Spleen (tissue), 11 donors: ENCODE results near the gene FYN. TPM values are rescaled to one million over a fixed set of nuclear protein-coding genes. Genes with fewer than 3 reads are reported as not detected.

Experiments used
- DNase-seq: peaks from one replicate; pipeline ENCODE4 v3.0.0-alpha.2; 2020
- H3K27ac ChIP-seq, 8 donors: fragments of 200-600 bp; sonication (generic) in 7 of 8; 1 replicate in 4 of 8; 2 replicates in 4 of 8; pipeline versions ENCODE4 v1.5.0 to v1.8.0; 2016 to 2021; ENCODE audit warnings: inconsistent platforms in 4 of 8, mild to moderate bottlenecking in 4 of 8, moderate library complexity in 1 of 8
- H3K27me3 ChIP-seq, 7 donors: fragments of 200-600 bp; sonication (generic) in 6 of 7; replicated peaks in 1 of 7; 1 replicate in 4 of 7; 2 replicates in 3 of 7; pipeline versions ENCODE4 v1.5.0 to v1.8.0; 2016 to 2021; ENCODE audit warnings: inconsistent platforms in 3 of 7, mild to moderate bottlenecking in 1 of 7
- H3K36me3 ChIP-seq, 6 donors: fragments of 200-600 bp; sonication (generic) in 5 of 6; 1 replicate in 4 of 6; 2 replicates in 2 of 6; pipeline versions ENCODE4 v1.5.0 to v1.8.0; 2016 to 2021; ENCODE audit warnings: inconsistent platforms in 2 of 6
- H3K4me1 ChIP-seq, 6 donors: fragments of 200-600 bp; sonication (generic) in 5 of 6; 1 replicate in 3 of 6; 2 replicates in 3 of 6; pipeline versions ENCODE4 v1.5.0 to v1.8.0; 2016 to 2021; ENCODE audit warnings: inconsistent platforms in 3 of 6
- H3K4me3 ChIP-seq, 8 donors: fragments of 200-600 bp; sonication (generic) in 7 of 8; 1 replicate in 4 of 8; 2 replicates in 4 of 8; pipeline versions ENCODE4 v1.5.0 to v1.8.0; 2016 to 2021; ENCODE audit warnings: inconsistent platforms in 4 of 8, mild to moderate bottlenecking in 4 of 8, moderate library complexity in 2 of 8
- H3K9me3 ChIP-seq, 8 donors: fragments of 200-600 bp; sonication (generic) in 7 of 8; 1 replicate in 4 of 8; 2 replicates in 4 of 8; pipeline versions ENCODE4 v1.5.0 to v1.8.0; 2016 to 2021; ENCODE audit warnings: inconsistent platforms in 4 of 8
- CTCF ChIP-seq, 11 experiments: fragments of 200-600 bp in 7 of 11; fragments of 450-650 bp in 4 of 11; sonication (generic) in 4 of 11; IDR thresholded peaks in 8 of 11; conservative IDR thresholded peaks in 3 of 11; 1 replicate in 7 of 11; 2 replicates in 4 of 11; pipeline versions ENCODE4 v1.4.0 to v1.8.0; 2016 to 2021; ENCODE audit warnings: antibody characterized with exemption in 11 of 11, inconsistent platforms in 4 of 11, mild to moderate bottlenecking in 1 of 11
- POLR2A ChIP-seq, 3 donors: fragments of 450-650 bp; IDR thresholded peaks; one replicate each; pipeline ENCODE4 v1.5.1; 2017; ENCODE audit warnings: antibody characterized with exemption in 3 of 3, mild to moderate bottlenecking in 1 of 3
- POLR2AphosphoS5 ChIP-seq, 3 donors: sonication (generic); formaldehyde crosslinking; IDR thresholded peaks; one replicate each; pipeline ENCODE4 v1.5.1; 2017; ENCODE audit warnings: antibody characterized with exemption in 3 of 3
- WGBS, 5 donors: extraction: QIAGEN DNeasy Blood & Tissue Kit in 3 of 5; methylation state at CpG; one replicate each; pipeline versions ENCODE4 v1.1.5 to v1.1.7; 2013 to 2018; 5-methylcytosine and 5-hydroxymethylcytosine counted together
- intact Hi-C: fragments of 100-400 bp; cut with DNase I; formaldehyde crosslinking; loops from one replicate; pipeline ENCODE4 v1.15.0; 2023; ENCODE audit warnings: low total_unique reads
- polyA plus RNA-seq, 3 donors: library from polyadenylated mRNA; stranded (reverse); fragments of 200-250 nt; gene quantifications; one replicate each; pipeline ENCODE4 v1.2.1, GENCODE V29; 2013
- total RNA-seq, 7 donors: library from RNA; depleted of rRNA in 3 of 7; stranded (reverse); fragments of >200 nt in 3 of 7; fragmentation: NEBNext Ultra II Directional in 4 of 7; extraction: Animal tissue kit (Norgen Biotek cat#: 25700) in 4 of 7; gene quantifications; one replicate each; pipeline versions ENCODE4 v1.1.0 to v1.2.1, GENCODE V29; 2016 to 2021
- donor health status: healthy with polysubstance abuse.
- donor health status: DM: no; HTN: no; CAD: no; lungs with moderate emphysema.
- donor health status: DM: no; HTN: no; CAD: no.
- donor health status: Bipolar disorder and iron deficiency.
- donor health status: healthy.
- donor health status: DM: no; HTN: no; CAD: no.
- donor health status: DM: yes; HTN: yes; CAD: no.

The FYN gene
- total and polyA plus RNA-seq, 10 donors = 56.6 to 409 (median 205) TPM

DNA sequence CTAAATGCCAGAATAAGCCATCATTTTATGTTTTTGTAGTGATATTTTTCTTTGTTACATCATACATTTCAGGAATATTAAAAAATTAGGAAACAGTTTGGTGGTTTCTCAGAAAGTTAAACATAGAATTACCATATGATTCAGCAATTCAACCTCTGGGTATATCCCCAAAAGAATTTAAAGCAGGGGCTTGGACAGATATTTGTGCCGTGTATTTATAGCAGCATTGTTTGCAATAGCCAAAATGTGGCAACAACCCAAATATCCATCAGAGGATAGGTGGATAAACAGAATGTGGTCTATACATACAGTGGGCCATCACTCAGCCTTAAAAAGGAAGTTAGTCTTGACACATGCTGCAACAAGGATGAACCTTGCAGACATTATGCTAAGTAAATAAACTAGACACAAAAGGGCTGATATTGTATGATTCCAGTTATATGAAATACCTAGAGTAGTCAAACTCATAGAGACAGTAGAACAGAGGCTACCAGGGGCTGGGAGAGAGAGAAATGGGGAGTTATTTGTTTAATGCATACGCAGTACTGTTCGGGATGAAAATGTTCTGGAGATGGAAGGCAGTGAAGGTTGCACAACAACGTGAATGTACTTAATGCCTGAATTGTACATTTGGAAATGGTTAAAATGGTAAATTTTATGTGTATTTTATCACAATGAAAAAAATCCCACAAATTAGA lies 248.7 kb downstream of the FYN start:
- WGBS, 5 donors = 75 to 87% (median 78%) methylated on average over 4 of the region's 4 CpGs
- no peak for DNase-seq
- intact Hi-C loops = no loop called here

GRCh38 chr6:111623046-111623718 lies 250.1 kb downstream of the FYN start:
- Histone ChIP-seq H3K27ac (no peak overlapping the region), H3K27me3 (no peaks in the 10 kb centered on the region), H3K36me3 (no peaks in the 10 kb centered on the region), H3K4me3 (no peak overlapping the region), H3K9me3 (no peaks in the 10 kb centered on the region), H3K4me1 (no peaks in the 10 kb centered on the region)
- intact Hi-C loops = no loop called here
- no peak for DNase-seq
- TF ChIP-seq POLR2AphosphoS5 (IDR thresholded peaks at IDR 0.05) = no peak
- no peak for TF ChIP-seq CTCF (IDR thresholded peaks at IDR 0.05 in 8 of 11, conservative IDR thresholded peaks at IDR 0.05 in 3 of 11)
- no peak for TF ChIP-seq POLR2A (IDR thresholded peaks at IDR 0.05)
- 69 to 85% (median 83%) methylated on average over 5 to 9 of the region's 9 CpGs for WGBS, 5 donors

More for the DNA sequence above, 248.7 kb downstream of the FYN start:
- H3K27me3 ChIP-seq = no peaks in the 10 kb centered on the region
- no peak overlapping the region for H3K27ac ChIP-seq
- no peak overlapping the region for H3K4me3 ChIP-seq
- no peaks in the 10 kb centered on the region for H3K4me1 ChIP-seq
- TF ChIP-seq POLR2A (IDR thresholded peaks at IDR 0.05) = no peak
- TF ChIP-seq CTCF (IDR thresholded peaks at IDR 0.05 in 8 of 11, conservative IDR thresholded peaks at IDR 0.05 in 3 of 11) = no peak
- no peak for TF ChIP-seq POLR2AphosphoS5 (IDR thresholded peaks at IDR 0.05)
- H3K9me3 ChIP-seq = peaks cover 0 to 8% (median 7%) of the 10 kb centered on the region in 8 donors
- H3K36me3 ChIP-seq = no peaks in the 10 kb centered on the region

DNA sequence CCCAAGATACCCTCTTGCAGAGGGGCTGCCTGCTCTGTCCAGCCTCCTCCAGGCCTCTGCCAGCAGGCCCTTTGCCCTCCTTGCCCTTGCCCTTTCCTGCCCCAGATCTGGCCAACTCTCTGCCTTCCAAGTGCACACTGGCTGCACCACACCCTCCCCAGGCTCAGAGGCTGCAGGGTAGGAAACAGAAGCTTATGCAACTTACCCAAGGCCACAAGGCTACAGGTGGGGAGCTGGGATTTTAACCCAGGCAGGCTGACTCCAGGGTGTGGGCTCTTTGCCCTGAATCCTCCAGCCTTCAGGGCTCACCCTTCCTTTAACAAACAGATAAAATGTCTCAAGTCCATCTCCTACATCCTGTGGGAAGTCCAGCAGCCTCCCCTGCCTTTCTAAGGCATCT lies 253.1 kb downstream of the FYN start:
- H3K4me1 ChIP-seq = no peaks in the 10 kb centered on the region
- no peaks in the 10 kb centered on the region for H3K36me3 ChIP-seq
- intact Hi-C loops = no loop called here
- no peak for DNase-seq
- no peak overlapping the region for H3K4me3 ChIP-seq
- no peak for TF ChIP-seq POLR2A (IDR thresholded peaks at IDR 0.05)
- TF ChIP-seq CTCF (IDR thresholded peaks at IDR 0.05 in 8 of 11, conservative IDR thresholded peaks at IDR 0.05 in 3 of 11) = no peak
- TF ChIP-seq POLR2AphosphoS5 (IDR thresholded peaks at IDR 0.05) = no peak
- H3K27ac ChIP-seq = no peak overlapping the region
- H3K27me3 ChIP-seq = no peaks in the 10 kb centered on the region
- no peaks in the 10 kb centered on the region for H3K9me3 ChIP-seq

DNA sequence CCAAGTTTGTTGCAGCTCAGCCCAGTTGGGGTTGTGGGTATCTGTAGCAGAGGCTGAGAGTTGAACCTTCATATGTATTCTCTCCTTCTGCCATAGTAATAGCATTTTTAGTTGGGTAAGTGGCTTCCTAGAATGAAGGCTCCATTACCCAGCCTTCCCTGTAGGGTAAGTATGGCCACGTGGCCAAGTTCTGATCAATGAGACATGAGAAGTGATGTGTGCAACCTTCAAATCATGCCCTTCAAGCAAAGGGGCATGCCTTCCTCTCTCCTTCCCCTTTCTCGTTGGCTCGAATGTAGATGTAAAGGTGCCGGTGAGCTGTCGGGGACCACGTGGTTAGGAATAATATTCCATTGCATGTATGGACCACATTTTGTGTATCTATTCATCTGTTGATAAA lies 254.8 kb downstream of the FYN start:
- Histone ChIP-seq H3K9me3 (no peaks in the 10 kb centered on the region), H3K36me3 (no peaks in the 10 kb centered on the region), H3K27me3 (no peaks in the 10 kb centered on the region), H3K4me3 (no peak overlapping the region), H3K4me1 (no peaks in the 10 kb centered on the region), H3K27ac (no peak overlapping the region)
- intact Hi-C loops = no loop called here
- no peak for DNase-seq
- WGBS, 5 donors = 70 to 89% (median 78%) methylated on average over 6 of the region's 6 CpGs
- no peak for TF ChIP-seq POLR2A (IDR thresholded peaks at IDR 0.05)
- TF ChIP-seq POLR2AphosphoS5 (IDR thresholded peaks at IDR 0.05) = no peak
- no peak for TF ChIP-seq CTCF (IDR thresholded peaks at IDR 0.05 in 8 of 11, conservative IDR thresholded peaks at IDR 0.05 in 3 of 11)
